ENCODE results near the gene CFD. TPM values are rescaled to one million over a fixed set of nuclear protein-coding genes. Genes with fewer than 3 reads are reported as not detected.
"Not testable (repeated sequence)": the region's sequence is repeated elsewhere in the genome, so short reads cannot be mapped to it uniquely, and the experiment has no call there.

Gene CFD
- polyA plus RNA-seq, 1 donor from 2014 or later, result 6.3 TPM

GRCh38 chr19:882871-883497 lies 23.5 kb downstream of the CFD start:
- no peaks in the 10 kb centered on the region for H3K9me3 Mint-ChIP-seq
- H3K27me3 Mint-ChIP-seq, result no peaks in the 10 kb centered on the region
- peak overlapping the region in 1 of 3 donors; percentile 74 for H3K27ac Mint-ChIP-seq
- peaks cover 0 to 7% (median 0%) of the 10 kb centered on the region in 3 donors for H3K4me1 Mint-ChIP-seq
- no peaks in the 10 kb centered on the region for H3K36me3 Mint-ChIP-seq
- H3K4me3 Mint-ChIP-seq, result no peak overlapping the region

DNA sequence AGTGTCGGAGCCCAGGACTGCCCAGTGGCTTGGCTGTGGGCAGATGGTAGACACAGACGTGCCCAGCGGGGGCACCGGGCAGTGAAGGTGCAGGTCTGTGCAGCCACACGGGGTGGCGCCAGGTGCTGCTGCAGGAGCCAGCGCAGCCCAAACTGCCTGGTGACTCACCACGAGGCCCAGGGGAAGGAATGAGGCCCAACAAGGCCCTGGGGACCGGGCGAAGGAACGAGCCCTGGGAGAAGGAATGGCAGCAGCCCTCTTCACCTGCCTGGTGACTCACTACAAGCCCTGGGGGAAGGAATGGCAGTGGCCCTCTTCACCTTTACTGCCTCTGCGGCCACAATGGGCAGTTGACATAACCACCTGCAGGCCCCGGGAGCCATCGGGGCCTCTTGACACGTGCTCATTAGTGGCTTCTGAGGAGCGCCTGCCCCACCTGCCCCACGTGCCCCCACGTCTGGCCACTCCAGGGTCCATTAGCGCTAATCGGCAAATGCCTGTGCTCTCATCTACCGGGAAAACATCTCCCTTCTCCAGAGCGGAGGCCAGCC lies 24.3 kb downstream of the CFD start:
- H3K9me3 Mint-ChIP-seq, result no peaks in the 10 kb centered on the region
- H3K4me1 Mint-ChIP-seq, result peaks cover 0 to 7% (median 5%) of the 10 kb centered on the region in 3 donors
- H3K27ac Mint-ChIP-seq, result no peak overlapping the region
- H3K27me3 Mint-ChIP-seq, result no peaks in the 10 kb centered on the region
- no peak overlapping the region for H3K4me3 Mint-ChIP-seq
- H3K36me3 Mint-ChIP-seq, result no peaks in the 10 kb centered on the region

GRCh38 chr19:884420-885211 lies 25.2 kb downstream of the CFD start:
- H3K36me3 Mint-ChIP-seq, result no peaks in the 10 kb centered on the region
- no peak overlapping the region for H3K4me3 Mint-ChIP-seq
- H3K9me3 Mint-ChIP-seq, result no peaks in the 10 kb centered on the region
- H3K27me3 Mint-ChIP-seq, result no peaks in the 10 kb centered on the region
- no peak overlapping the region for H3K27ac Mint-ChIP-seq
- peaks cover 3 to 7% (median 5%) of the 10 kb centered on the region in 3 donors for H3K4me1 Mint-ChIP-seq

DNA sequence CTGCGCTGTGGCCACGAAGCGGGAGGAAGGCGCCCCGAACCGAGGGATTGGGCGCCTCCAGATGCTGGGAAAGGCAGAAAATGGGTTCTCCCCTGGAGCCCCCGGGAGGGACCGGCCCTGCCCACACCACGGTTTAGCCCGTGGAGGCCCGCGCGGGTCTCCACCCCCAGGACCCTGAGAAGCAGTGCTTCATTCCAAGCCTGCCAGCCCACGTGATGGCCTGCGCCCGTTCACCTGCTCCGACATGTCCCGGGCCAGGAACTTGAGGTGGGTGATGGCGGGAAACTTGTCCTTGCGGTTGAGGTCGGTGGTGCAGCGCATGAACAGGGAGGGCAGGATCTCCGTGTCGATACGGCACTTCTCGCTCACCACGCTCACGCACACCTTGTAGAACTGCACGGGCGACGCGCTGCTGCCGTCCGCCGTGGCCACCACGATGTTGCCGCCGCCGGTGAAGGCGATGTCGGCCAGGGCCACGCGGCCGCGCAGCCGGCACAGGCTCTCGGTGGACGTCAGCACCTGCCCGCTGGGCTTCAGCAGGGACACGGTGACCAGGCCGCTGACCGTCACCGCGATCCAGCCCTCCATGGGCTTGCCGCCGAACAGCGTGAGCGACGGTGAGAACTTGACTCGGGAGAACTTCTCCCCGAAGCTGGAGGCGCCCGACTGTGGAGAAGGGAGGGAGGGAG lies 26.2 kb downstream of the CFD start:
- Mint-ChIP-seq H3K4me3 (no peak overlapping the region), H3K27me3 (no peaks in the 10 kb centered on the region), H3K36me3 (no peaks in the 10 kb centered on the region), H3K9me3 (no peaks in the 10 kb centered on the region), H3K27ac (no peak overlapping the region), H3K4me1 (peaks cover 3 to 8% (median 5%) of the 10 kb centered on the region in 3 donors)

DNA sequence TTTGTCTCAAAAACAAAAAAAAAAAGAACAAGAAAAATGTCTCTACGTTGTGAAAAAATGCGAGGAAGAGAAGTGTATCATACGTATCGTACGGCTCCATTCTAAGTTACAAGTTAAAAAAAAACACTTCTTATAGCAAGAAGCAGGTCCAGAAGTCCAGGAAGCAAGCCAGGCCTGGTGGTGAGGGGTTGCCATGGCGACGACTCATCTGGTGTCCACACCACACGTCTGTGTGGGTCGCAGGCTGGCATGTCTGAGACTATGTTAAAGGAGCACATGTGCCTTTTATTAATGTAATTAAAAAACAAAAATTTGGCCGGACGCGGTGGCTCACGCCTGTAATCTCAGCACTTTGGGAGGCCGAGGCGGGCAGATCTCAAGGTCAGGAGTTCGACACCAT lies 27.6 kb downstream of the CFD start:
- H3K27ac Mint-ChIP-seq, result peak overlapping the region in 2 of 3 donors; percentile 50 to 97
- no peaks in the 10 kb centered on the region for H3K36me3 Mint-ChIP-seq
- no peaks in the 10 kb centered on the region for H3K9me3 Mint-ChIP-seq
- no peak overlapping the region for H3K4me3 Mint-ChIP-seq
- H3K27me3 Mint-ChIP-seq, result no peaks in the 10 kb centered on the region
- peaks cover 3 to 10% (median 5%) of the 10 kb centered on the region in 3 donors for H3K4me1 Mint-ChIP-seq

- peak overlapping the region in 1 of 4 donors; percentile 96 for H3K4me3 Mint-ChIP-seq
- peaks cover 3 to 10% (median 5%) of the 10 kb centered on the region in 3 donors for H3K4me1 Mint-ChIP-seq
- no peaks in the 10 kb centered on the region for H3K27me3 Mint-ChIP-seq
- peak overlapping the region in 2 of 3 donors; percentile 94 to 97 for H3K27ac Mint-ChIP-seq
- no peaks in the 10 kb centered on the region for H3K36me3 Mint-ChIP-seq
- H3K9me3 Mint-ChIP-seq, result no peaks in the 10 kb centered on the region
Measured at GRCh38 chr19:887599-887998, 28.1 kb downstream of the CFD start.

DNA sequence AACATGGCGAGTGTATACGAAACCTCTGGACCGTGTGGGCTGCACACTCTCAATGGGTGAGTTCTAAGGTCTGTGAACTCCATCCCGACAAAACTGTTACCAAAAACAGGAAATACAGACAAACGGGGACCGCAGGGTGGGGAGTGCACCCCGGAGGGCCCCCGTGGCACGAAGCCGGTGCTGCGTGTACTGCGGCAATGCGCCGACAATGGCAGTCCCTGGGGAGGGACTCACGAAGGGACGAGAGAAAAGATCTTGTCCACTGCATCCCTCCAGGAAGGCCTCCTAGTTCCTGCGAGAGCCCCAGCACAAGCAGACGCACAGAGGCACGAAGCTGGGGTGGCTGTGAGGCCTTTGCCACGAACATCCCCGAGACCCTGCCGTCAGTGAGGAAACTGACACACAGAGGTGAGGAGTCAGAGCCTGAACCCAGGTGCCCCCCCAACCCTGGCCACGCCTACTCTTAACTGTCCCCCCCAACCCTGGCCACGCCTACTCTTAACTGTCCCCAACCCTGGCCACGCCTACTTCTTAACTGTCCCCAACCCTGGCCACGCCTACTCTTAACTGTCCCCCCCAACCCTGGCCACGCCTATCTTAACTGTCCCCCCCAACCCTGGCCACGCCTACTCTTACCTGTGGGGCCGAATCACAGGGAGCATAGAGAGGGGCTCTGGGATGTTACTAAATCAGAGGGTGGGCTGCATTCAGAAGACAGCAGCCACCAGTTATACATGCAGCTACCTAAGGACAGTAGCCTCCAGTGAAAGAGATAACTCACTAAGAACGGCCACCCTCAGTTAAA lies 29.3 kb downstream of the CFD start:
- H3K4me3 Mint-ChIP-seq, result peak overlapping the region in 2 of 4 donors; percentile 72 to 96
- H3K27ac Mint-ChIP-seq, result peak overlapping the region in 2 of 3 donors; percentile 94 to 97
- H3K36me3 Mint-ChIP-seq, result no peaks in the 10 kb centered on the region
- peaks cover 2% of the 10 kb centered on the region for H3K27me3 Mint-ChIP-seq
- H3K4me1 Mint-ChIP-seq, result peaks cover 8 to 17% (median 10%) of the 10 kb centered on the region in 3 donors
- peaks cover 0 to 2% (median 0%) of the 10 kb centered on the region in 3 donors for H3K9me3 Mint-ChIP-seq

- Mint-ChIP-seq H3K4me3 (peak overlapping the region in 3 of 4 donors; percentile 60 to 96 (median 65)), H3K4me1 (peaks cover 8 to 18% (median 10%) of the 10 kb centered on the region in 3 donors)
Measured at GRCh38 chr19:889662-890295, 30.3 kb downstream of the CFD start.

DNA sequence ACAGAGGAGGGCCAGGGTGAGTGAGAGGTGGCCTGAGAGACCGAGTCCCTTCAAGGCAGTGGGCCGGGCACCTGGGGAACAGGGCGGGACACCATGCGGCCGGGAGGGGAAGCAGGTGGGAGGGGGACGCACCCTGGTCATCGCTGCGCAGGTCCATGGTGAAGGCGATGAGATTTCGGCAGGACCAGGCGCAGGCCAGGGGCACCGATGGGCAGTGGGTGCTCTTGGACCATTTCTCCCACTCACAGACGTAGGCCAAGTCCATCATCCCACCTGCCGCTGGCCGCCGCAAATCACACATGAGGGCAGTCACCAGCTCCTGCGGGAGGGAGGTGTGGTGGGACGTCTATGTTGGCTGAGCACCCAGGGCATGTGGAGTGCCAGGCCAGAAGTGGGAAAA lies 31.4 kb downstream of the CFD start:
- Mint-ChIP-seq H3K27ac (peak overlapping the region; percentile 83 to 97 (median 90)), H3K36me3 (peaks cover 2% of the 10 kb centered on the region), H3K4me1 (peaks cover 8 to 20% (median 10%) of the 10 kb centered on the region in 3 donors), H3K4me3 (peak overlapping the region in 3 of 4 donors; percentile 64 to 96 (median 88)), H3K27me3 (peaks cover 2% of the 10 kb centered on the region), H3K9me3 (peaks cover 0 to 2% (median 0%) of the 10 kb centered on the region in 3 donors)

More at GRCh38 chr19:889662-890295, 30.3 kb downstream of the CFD start:
- Mint-ChIP-seq H3K36me3 (no peaks in the 10 kb centered on the region), H3K27ac (peak overlapping the region in 2 of 3 donors; percentile 94 to 97), H3K27me3 (peaks cover 2% of the 10 kb centered on the region), H3K9me3 (peaks cover 0 to 2% (median 0%) of the 10 kb centered on the region in 3 donors)

GRCh38 chr19:891421-892200 lies 32.1 kb downstream of the CFD start:
- H3K27me3 Mint-ChIP-seq, result not testable (repeated sequence)
- H3K4me1 Mint-ChIP-seq, result peaks cover 8 to 20% (median 10%) of the 10 kb centered on the region in 3 donors

GRCh38 chr19:892243-892893 lies 32.9 kb downstream of the CFD start:
- peaks cover 2% of the 10 kb centered on the region for H3K27me3 Mint-ChIP-seq
- H3K36me3 Mint-ChIP-seq, result peaks cover 2% of the 10 kb centered on the region
- peak overlapping the region in 2 of 3 donors; percentile 76 to 97 for H3K27ac Mint-ChIP-seq
- peaks cover 0 to 2% (median 0%) of the 10 kb centered on the region in 3 donors for H3K9me3 Mint-ChIP-seq
- H3K4me3 Mint-ChIP-seq, result peak overlapping the region; percentile 71 to 93 (median 83)
- peaks cover 8 to 18% (median 10%) of the 10 kb centered on the region in 3 donors for H3K4me1 Mint-ChIP-seq

More at GRCh38 chr19:891421-892200, 32.1 kb downstream of the CFD start:
- peak overlapping the region; percentile 71 to 93 (median 83) for H3K4me3 Mint-ChIP-seq
- H3K9me3 Mint-ChIP-seq, H3K36me3 Mint-ChIP-seq: not testable (repeated sequence)
- peak overlapping the region; percentile 83 to 97 (median 90) for H3K27ac Mint-ChIP-seq

- H3K27me3 Mint-ChIP-seq, result peaks cover 2% of the 10 kb centered on the region
- peaks cover 8 to 15% (median 10%) of the 10 kb centered on the region in 3 donors for H3K4me1 Mint-ChIP-seq
- peak within 1 kb of the TSS; percentile 92 to 95 (median 93) for H3K4me3 Mint-ChIP-seq
Measured at GRCh38 chr19:892894-893689, 33.6 kb downstream of the CFD start, which contains the start of the genes MED16 and RNU6-9. MED16 (minus strand) TSS chr19:893187; CDS start chr19:891131, 2,056 bp downstream. RNU6-9 (plus strand) TSS chr19:893484.

More at GRCh38 chr19:892894-893689, 33.6 kb downstream of the CFD start, which contains the start of the genes MED16 and RNU6-9:
- Mint-ChIP-seq H3K36me3 (peaks cover 2% of the 10 kb centered on the region), H3K9me3 (peaks cover 0 to 2% (median 0%) of the 10 kb centered on the region in 3 donors), H3K27ac (peak within 1 kb of the TSS; percentile 97 to 100 (median 100))

Data from IgD-negative memory B cell (primary cell).